Measurements from ENCODE around the gene SMYD3.

The SMYD3 gene

GRCh38 chr1:245903851-245904250 is 603.2 kb downstream of the SMYD3 start:
- H3K4me3 ChIP-seq (ENCODE audit: low read depth, low read length): no peak overlapping the region
- H3K27me3 ChIP-seq: no peaks in the 10 kb centered on the region
- TF ChIP-seq CTCF (IDR thresholded peaks at IDR 0.05; ENCODE audit: low read depth, low read length): no peak
- H3K4me1 ChIP-seq: peaks cover 13% of the 10 kb centered on the region
- H3K9me3 ChIP-seq: no peaks in the 10 kb centered on the region
- DNase-seq: no peak
- H3K36me3 ChIP-seq: peaks cover 28% of the 10 kb centered on the region

- H3K4me3 ChIP-seq (ENCODE audit: low read depth, low read length): no peak overlapping the region
- no peaks in the 10 kb centered on the region for H3K27me3 ChIP-seq
- peaks cover 30% of the 10 kb centered on the region for H3K36me3 ChIP-seq
- DNase-seq: peak; percentile 33
- H3K4me1 ChIP-seq: peaks cover 13% of the 10 kb centered on the region
- no peak for TF ChIP-seq CTCF (IDR thresholded peaks at IDR 0.05; ENCODE audit: low read depth, low read length)
- no peaks in the 10 kb centered on the region for H3K9me3 ChIP-seq
Measured at GRCh38 chr1:245901565-245901964, 605.5 kb downstream of the SMYD3 start.

- Histone ChIP-seq H3K36me3 (peaks cover 30% of the 10 kb centered on the region), H3K27me3 (no peaks in the 10 kb centered on the region), H3K4me3 (ENCODE audit: low read depth, low read length) (no peak overlapping the region), H3K4me1 (peaks cover 13% of the 10 kb centered on the region), H3K9me3 (no peaks in the 10 kb centered on the region)
- no peak for TF ChIP-seq CTCF (IDR thresholded peaks at IDR 0.05; ENCODE audit: low read depth, low read length)
- DNase-seq: no peak
Measured at GRCh38 chr1:245901037-245901436, 606.0 kb downstream of the SMYD3 start.

- H3K9me3 ChIP-seq: peaks cover 5% of the 10 kb centered on the region
- TF ChIP-seq CTCF (IDR thresholded peaks at IDR 0.05; ENCODE audit: low read depth, low read length): no peak
- peaks cover 42% of the 10 kb centered on the region for H3K36me3 ChIP-seq
- H3K27me3 ChIP-seq: no peaks in the 10 kb centered on the region
- DNase-seq: no peak
- H3K4me3 ChIP-seq (ENCODE audit: low read depth, low read length): no peak overlapping the region
- peaks cover 13% of the 10 kb centered on the region for H3K4me1 ChIP-seq
Measured at GRCh38 chr1:245898581-245898980, 608.5 kb downstream of the SMYD3 start.

- no peak for TF ChIP-seq CTCF (IDR thresholded peaks at IDR 0.05; ENCODE audit: low read depth, low read length)
- no peaks in the 10 kb centered on the region for H3K27me3 ChIP-seq
- no peak for DNase-seq
Measured at GRCh38 chr1:245896258-245896657, 610.8 kb downstream of the SMYD3 start.

GRCh38 chr1:245895455-245895959 is 611.6 kb downstream of the SMYD3 start:
- DNase-seq: no peak
- no peaks in the 10 kb centered on the region for H3K27me3 ChIP-seq
- peaks cover 37% of the 10 kb centered on the region for H3K36me3 ChIP-seq
- TF ChIP-seq CTCF (IDR thresholded peaks at IDR 0.05; ENCODE audit: low read depth, low read length): no peak
- no peak overlapping the region for H3K4me3 ChIP-seq (ENCODE audit: low read depth, low read length)
- peaks cover 5% of the 10 kb centered on the region for H3K9me3 ChIP-seq
- H3K4me1 ChIP-seq: no peaks in the 10 kb centered on the region; the same call in 1 of the 2 replicates

More at GRCh38 chr1:245896258-245896657, 610.8 kb downstream of the SMYD3 start:
- H3K4me3 ChIP-seq (ENCODE audit: low read depth, low read length): no peak overlapping the region
- H3K9me3 ChIP-seq: peaks cover 5% of the 10 kb centered on the region
- peaks cover 37% of the 10 kb centered on the region for H3K36me3 ChIP-seq
- peaks cover 3% of the 10 kb centered on the region for H3K4me1 ChIP-seq
